Epidermal melanocyte (primary cell): Measurements from ENCODE around the gene MAST4.
"Not testable (repeated sequence)": the region's sequence is repeated elsewhere in the genome, so short reads cannot be mapped to it uniquely, and the experiment has no call there.

ENCODE experiments used
- DNase-seq: peaks from one replicate; pipeline ENCODE4 v3.0.0; 2011; ENCODE audit warnings: low spot score; ENCODE audit not compliant: insufficient read length

The MAST4 gene

GRCh38 chr5:66695840-66696239, 99.6 kb downstream of the MAST4 start:
- DNase-seq, result not testable (repeated sequence)

GRCh38 chr5:66697796-66698564, 101.8 kb downstream of the MAST4 start:
- no peak for DNase-seq

DNA sequence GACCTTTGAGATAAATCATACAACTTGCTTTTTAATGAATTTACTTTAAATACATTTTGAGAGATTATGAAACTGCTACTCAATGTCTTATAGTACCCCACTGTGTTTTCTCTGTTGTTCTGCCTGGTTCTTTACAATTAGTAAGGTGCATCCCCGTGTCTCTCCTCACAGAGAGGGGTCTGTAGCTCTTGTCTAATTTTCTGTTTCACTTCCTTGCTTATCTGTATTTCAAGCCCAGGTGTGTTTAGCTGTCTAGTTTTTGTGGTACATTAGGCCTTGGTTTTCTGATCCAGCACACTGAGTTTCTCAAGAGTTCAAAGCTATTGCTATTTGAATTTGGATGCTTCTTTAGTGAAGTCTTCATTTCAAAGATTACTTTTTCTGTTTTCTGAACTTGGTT, 105.1 kb downstream of the MAST4 start:
- DNase-seq, result no peak

DNA sequence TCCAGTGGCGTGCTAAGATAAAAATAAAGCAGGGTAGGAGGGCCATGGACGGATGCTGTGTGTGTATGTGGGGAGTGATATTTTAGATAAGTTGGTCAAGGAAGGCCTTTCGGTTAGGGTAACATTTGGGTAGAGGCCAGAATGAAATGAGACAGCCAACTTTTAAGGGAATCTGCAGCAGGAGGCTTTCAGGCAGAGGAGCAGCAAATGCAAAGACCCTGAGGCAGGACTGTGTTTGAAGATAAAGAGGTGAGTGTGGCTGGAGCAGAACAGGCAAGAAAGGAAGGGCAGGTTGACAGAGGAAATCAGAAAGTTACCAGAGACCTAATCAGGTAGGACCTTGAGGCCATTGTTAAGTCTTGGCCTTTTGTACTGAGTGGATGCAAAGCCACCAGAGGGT, 106.2 kb downstream of the MAST4 start:
- no peak for DNase-seq

DNA sequence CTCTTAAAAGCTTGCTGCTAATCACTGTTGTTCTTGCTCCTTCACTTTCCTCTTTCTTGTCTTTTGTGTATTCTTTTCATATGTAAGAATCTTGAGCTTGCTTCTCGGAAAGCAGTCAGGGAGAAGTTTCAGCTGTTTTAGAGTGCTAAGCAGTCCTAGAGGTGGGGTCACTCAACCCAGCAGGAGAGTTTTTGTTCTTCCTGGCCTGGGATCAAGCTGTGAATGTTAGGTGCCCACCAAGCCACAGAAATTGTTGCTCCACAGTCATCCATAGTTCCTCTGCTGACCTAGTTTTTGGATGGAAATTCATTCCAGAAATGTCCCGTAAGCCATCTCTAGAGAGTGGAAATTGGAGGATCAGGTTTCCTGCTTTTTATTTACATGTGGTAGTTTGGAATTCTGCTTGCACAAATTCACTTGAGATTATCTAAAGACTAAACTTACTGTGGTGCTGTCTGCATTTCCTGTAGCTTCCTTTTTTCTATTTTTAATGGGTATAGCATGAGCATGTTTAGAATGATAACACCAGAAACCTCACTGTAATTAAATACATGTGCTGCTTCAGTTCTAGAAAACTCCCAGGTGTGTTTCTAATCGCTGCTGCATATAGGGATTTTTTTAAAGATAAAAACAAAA, 108.7 kb downstream of the MAST4 start:
- DNase-seq, result no peak

GRCh38 chr5:66708368-66708767, 112.2 kb downstream of the MAST4 start:
- DNase-seq, result no peak

GRCh38 chr5:66710557-66711088, 114.4 kb downstream of the MAST4 start:
- DNase-seq, result no peak

DNA sequence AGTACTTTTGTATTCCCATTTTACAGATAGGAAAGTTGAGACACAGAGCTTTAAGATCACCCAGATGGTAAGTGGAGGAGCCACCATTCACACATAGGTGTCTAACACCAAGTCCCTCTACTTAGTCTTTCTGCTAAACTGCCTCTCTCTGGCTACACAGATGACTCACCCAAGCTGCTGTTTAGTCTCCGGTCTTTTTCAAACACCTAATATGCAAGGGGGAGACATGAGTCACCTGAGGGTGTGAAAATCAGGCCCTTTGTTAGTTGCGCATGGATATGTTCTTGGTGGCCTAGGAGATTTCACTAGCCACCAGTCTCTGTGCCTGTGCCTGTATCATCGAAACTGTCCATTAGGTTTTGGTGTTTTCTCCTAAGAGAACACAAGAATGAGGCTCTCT, 117.8 kb downstream of the MAST4 start:
- no peak for DNase-seq

GRCh38 chr5:66717455-66718373, 121.5 kb downstream of the MAST4 start:
- DNase-seq, result no peak

DNA sequence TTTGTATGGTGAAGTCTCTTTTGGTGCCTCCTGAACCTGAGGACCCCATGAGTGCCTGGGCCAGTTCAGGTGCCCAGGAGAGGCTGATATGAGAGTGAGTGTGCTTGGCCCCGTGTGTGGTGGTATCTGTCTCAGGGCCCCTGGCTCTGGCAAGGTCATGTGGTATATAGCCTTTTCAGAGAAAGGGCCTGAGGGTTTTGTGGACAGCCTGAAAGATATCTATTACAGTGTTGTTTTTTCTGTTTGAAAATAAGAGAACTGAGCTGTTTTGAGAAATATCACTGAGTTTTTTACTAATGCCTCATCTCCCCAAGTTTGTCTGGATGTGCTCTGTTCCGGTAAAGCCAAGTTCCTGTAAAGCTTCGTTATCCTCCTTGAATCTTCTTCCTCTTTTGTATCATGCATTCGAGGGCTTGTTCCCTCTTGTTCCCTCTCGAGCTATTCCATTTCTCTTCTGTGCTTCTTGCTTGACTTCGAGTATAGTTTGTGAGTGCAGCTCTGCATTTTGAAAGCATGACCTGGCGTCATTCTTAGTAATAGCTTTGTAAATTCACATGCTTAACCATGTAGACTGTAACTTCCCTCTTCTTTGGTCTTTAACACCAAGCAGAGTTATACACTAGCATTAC, 122.3 kb downstream of the MAST4 start:
- no peak for DNase-seq

GRCh38 chr5:66720780-66721179, 124.6 kb downstream of the MAST4 start:
- no peak for DNase-seq

GRCh38 chr5:66722686-66723085, 126.5 kb downstream of the MAST4 start:
- no peak for DNase-seq

DNA sequence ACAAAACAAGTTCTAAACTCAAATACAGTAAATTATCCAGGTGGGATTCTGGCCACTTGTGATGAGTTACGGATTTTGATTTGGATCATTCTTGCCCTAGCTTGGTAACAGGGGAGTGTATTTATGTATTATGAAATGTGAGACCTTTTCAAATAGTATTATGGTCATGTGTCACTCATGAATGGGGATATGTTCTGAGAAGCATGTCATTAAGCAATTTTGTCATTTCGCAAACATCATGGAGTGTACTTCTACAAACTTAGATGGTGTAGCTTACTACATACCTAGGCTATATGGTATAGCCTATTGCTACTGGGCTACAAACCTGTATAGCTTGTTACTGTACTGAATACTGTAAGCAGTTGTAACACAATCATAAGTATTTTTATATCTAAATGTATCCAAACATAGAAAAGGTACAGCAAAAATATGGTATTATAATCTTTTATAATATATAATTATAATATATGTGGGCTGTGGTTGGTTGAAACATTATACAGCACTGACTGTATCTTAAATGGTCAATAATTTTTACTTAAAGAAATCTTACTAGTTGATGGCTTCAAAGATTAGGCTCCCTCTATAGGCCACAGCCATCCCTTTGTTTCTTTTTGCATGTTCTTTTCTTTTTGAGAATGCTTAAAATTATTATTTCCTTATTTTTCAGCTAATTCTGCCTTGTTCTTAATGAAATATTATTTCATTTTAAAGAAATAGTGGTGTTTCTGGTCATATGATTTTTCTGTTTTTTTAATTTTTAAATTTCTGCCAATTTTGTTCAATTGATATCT, 128.4 kb downstream of the MAST4 start:
- DNase-seq, result no peak

DNA sequence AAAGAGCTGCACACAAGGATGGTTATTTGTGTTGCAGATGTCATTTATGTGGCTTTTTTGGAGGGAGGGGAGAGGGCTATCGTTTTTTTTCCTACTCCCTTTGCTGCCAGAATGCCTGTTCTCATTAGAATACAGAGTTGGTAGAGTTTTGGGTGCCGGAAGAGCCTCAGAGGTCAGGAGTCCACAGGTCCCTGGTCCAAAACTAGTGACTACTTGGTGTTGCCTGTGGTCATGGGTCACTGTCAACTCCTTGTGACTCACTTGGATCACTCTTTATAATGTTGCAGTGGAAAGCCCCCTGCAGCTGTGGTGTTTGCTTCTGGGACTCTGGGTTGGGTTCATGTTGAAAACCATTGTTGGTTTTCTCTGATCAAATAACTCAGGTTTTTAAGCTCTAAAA, 131.4 kb downstream of the MAST4 start:
- DNase-seq, result no peak

DNA sequence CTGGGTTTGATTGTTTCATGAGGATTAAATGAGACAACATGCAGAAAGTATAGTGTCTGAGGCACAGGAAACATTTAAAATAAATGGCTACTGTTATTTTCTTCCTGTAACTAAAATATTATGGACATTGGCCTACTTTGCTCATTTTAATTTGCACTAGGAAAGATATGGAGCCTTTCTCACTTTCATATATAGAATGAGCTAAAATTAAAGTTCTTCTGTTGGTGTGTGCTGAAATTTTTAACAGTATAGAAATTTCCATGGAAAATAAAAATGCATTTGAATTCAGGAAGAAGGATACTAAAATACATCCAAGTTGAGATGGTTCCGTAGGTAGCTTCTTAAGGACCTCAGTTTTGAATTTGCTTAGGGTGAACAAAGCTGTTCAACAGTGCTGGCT, 131.9 kb downstream of the MAST4 start:
- no peak for DNase-seq

DNA sequence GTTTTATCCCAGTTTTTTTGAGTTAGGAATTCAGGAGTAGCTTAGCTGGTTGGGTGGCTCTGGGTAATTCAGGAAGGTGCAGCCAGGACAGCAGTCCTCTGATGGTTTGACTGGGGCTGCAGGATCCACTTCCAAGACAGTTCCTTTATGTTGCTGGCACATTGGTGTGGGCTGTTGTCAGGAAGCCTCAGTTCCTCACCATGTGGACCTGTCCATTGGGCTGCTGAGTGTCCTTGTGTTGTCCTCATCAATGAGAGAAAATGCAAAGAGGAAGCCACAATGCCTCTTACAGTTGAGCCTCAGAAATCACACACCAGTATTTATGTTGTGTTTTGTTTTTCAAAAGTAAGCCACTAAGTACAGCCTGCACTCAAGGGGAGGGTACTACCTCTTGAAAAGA, 140.9 kb downstream of the MAST4 start:
- DNase-seq, result no peak

DNA sequence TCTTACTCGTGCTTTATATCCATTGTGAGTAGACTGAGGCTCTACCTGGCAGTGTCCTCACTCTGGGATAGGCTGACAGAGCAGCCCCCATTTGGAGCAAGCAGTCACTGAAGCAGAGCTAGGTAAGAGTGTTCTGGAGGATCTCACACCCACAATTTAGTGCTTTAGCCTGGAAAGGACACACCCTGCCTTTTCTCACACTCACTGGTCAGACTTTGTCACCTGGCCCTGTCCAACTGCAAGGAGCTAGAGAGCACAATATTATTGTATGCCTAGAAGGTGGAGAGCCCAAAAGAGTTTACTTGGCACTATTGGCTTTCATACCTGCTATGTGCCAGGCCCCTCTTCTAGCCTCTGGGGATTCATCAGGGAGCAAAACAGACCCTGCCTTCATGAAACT, 141.9 kb downstream of the MAST4 start:
- no peak for DNase-seq

DNA sequence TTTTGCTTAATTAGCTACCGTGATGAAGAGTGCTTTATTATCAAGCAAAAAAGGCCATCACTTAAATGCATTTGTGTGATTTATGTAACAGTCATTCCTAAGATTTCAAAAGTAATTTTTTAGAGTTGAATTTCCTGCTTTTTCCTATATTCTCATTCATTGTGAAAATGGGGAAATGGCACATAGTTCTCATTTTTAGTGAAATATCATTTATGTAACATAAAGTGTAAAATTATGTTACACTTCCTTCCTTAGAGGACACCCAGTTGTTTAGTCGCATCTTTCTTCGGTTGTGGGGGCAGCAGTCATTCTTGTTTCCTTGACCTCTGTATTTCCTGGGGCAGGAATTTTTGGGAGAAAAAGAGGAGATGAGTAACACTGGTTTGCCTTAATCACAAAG, 142.8 kb downstream of the MAST4 start:
- DNase-seq, result no peak

DNA sequence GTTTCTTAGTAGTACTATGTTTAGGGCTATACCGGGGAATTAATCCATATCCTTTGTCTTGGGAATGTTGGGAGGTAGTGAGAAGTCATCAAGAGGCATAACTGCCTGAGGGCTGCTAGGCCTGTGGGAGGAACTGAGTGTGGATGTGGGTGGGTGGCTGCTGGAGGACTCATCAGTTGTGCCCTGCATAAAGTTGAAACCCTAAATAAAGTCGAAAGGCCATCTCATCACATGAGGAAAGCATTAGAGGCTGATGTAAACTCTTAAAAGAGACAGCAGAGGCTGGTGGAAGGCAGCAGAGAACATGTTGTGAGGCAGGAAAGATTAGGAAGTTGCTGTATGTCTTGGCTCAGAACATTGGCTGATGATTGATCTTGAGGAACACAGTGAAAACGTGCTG, 143.8 kb downstream of the MAST4 start:
- DNase-seq, result no peak

DNA sequence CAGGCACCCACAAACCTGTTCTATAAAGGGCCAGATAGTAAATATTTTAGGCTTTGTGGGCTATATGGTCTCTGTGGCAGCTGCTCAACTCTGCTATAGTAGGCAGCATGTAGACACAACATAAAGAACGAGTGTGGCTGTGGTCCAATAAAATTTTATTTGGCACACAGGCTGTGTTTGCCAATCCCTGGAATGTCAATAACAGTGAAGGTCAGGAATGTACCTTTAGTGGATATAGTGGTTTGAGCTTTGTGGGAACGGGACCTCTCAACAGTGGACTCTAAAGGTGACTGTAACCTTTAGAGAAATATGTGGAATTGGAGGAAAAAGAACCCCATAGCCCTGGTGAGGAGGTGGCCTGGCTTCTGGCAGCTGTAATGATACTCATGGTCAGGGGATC, 145.2 kb downstream of the MAST4 start:
- no peak for DNase-seq
